HepG2 (cell line): ENCODE measurements around the gene BCAS2. TPM values are rescaled to one million over a fixed set of nuclear protein-coding genes. Genes with fewer than 3 reads are reported as not detected.

ENCODE experiments used
- ATAC-seq: fragments of 200-7000 bp; cut with Tn5 transposase; 3 replicates; pipeline ENCODE4 v1.9.1; 2020; ENCODE audit warnings: mild to moderate bottlenecking, moderate library complexity
- BruUV-seq: library from RNA; stranded (reverse); fragments of 400-500 nt; replicated peaks from 2 replicates; lab custom pipeline; 2021; lab: Mats Ljungman, UMichigan
- CTCF ChIA-PET: fragments of 300-600 bp; formaldehyde crosslinking; extraction: SDS; loops from one replicate; lab custom pipeline; 2021; ENCODE audit warnings: low total read pairs, inconsistent platforms, low intra/inter-chr PET ratio; lab: Yijun Ruan, JAX
- POLR2A ChIA-PET: fragments of 350-600 bp; sonication (Branson Sonifier 250); formaldehyde crosslinking; loops from one replicate; lab custom pipeline; 2020; ENCODE audit warnings: antibody characterized with exemption, inconsistent platforms; lab: Yijun Ruan, JAX
- DNase-seq: peaks from one replicate; pipeline ENCODE4 v3.0.0-alpha.2; 2015; ENCODE audit warnings: low spot score
- FAIRE-seq: peaks from 3 replicates; lab custom pipeline; 2011; peaks lifted over from hg19 to GRCh38; lab: Jason Lieb, UNC
- H2AFZ ChIP-seq: one replicate; pipeline ENCODE4 v1.6.1; 2011; ENCODE audit warnings: low read length, inconsistent platforms
- H3K27ac ChIP-seq: fragments of 300-600 bp; 3 replicates; pipeline ENCODE4 v1.8.0; 2011; ENCODE audit warnings: mixed run types, mild to moderate bottlenecking, mixed read lengths, low read length, inconsistent platforms; ENCODE audit not compliant: insufficient read depth; ENCODE audit errors: extremely low read length
- H3K27me3 ChIP-seq, 2 experiments: fragments of 200-600 bp in 1 of 2; 2 replicates in 1 of 2; 3 replicates in 1 of 2; pipeline versions ENCODE4 v1.6.0 to v1.8.0; 2011; ENCODE audit warnings: low read length in 2 of 2, mild to moderate bottlenecking in 2 of 2, moderate library complexity in 2 of 2, inconsistent platforms in 1 of 2; ENCODE audit not compliant: insufficient read depth in 2 of 2, control insufficient read depth in 1 of 2
- H3K36me3 ChIP-seq, 2 experiments: fragments of 200-600 bp in 1 of 2; replicated peaks in 1 of 2; 2 replicates in 1 of 2; 3 replicates in 1 of 2; pipeline versions ENCODE4 v1.5.1 to v1.8.0; 2011; ENCODE audit warnings: low read length in 2 of 2, inconsistent platforms in 1 of 2; ENCODE audit not compliant: insufficient read depth in 2 of 2, control insufficient read depth in 1 of 2
- H3K4me1 ChIP-seq: 2 replicates; pipeline ENCODE4 v1.5.1; 2012; ENCODE audit warnings: low read length, inconsistent platforms; ENCODE audit not compliant: insufficient read depth
- H3K4me2 ChIP-seq: 2 replicates; pipeline ENCODE4 v1.6.0; 2011; ENCODE audit warnings: low read depth, low read length, inconsistent platforms
- H3K4me3 ChIP-seq, 3 experiments: fragments of 200-600 bp in 1 of 3; sonication (generic), shearing (Covaris generic) in 1 of 3; replicated peaks in 1 of 3; 2 replicates each; pipeline ENCODE4 v1.5.1; 2011 to 2016; ENCODE audit warnings: low read length in 3 of 3, inconsistent platforms in 2 of 3, low read depth in 2 of 3, mild to moderate bottlenecking in 2 of 3, control low read depth in 1 of 3, mixed read lengths in 1 of 3; ENCODE audit not compliant: insufficient read depth in 1 of 3
- H3K79me2 ChIP-seq: one replicate; pipeline ENCODE4 v1.6.1; 2011; ENCODE audit warnings: low read length, inconsistent platforms; ENCODE audit not compliant: insufficient read depth
- H3K9ac ChIP-seq: 2 replicates; pipeline ENCODE4 v1.6.0; 2011; ENCODE audit warnings: mild to moderate bottlenecking, low read depth, low read length, inconsistent platforms; ENCODE audit not compliant: insufficient read depth
- H3K9me3 ChIP-seq: 2 replicates; pipeline ENCODE4 v1.5.1; 2012; ENCODE audit warnings: mild to moderate bottlenecking, low read length
- H4K20me1 ChIP-seq: 2 replicates; pipeline ENCODE4 v1.6.0; 2011; ENCODE audit warnings: inconsistent platforms, mild to moderate bottlenecking, low read length, moderate library complexity; ENCODE audit not compliant: insufficient read depth
- CC2D1A ChIP-seq: sonication (generic); formaldehyde crosslinking; IDR thresholded peaks from 2 replicates; pipeline ENCODE4 v1.8.1; 2023; ENCODE audit warnings: mild to moderate bottlenecking, missing genetic modification reagents
- CREB1 ChIP-seq, 2 experiments: fragments of 450-650 bp in 1 of 2; IDR thresholded peaks; 2 replicates each; pipeline ENCODE4 v1.6.1; 2016 to 2017; ENCODE audit warnings: control low read depth in 1 of 2, mild to moderate bottlenecking in 1 of 2, missing compliant biosample characterization in 1 of 2, missing genetic modification characterization in 1 of 2
- FOXM1 ChIP-seq: sonication (generic); formaldehyde crosslinking; IDR thresholded peaks from 2 replicates; pipeline ENCODE4 v1.5.0; 2020; ENCODE audit warnings: missing genetic modification reagents
- GATA4 ChIP-seq: sonication (generic); IDR thresholded peaks from 2 replicates; pipeline ENCODE4 v1.6.1; 2016; ENCODE audit warnings: antibody characterized with exemption, low read depth, borderline replicate concordance
- HNF4A ChIP-seq: sonication (generic); formaldehyde crosslinking; IDR thresholded peaks from 2 replicates; pipeline ENCODE4 v1.4.0; 2020; ENCODE audit warnings: missing genetic modification reagents
- IRX3 ChIP-seq: sonication (generic); formaldehyde crosslinking; IDR thresholded peaks from 2 replicates; pipeline ENCODE4 v1.8.1; 2023; ENCODE audit warnings: mild to moderate bottlenecking, low read depth, missing genetic modification reagents, borderline replicate concordance
- KAT7 ChIP-seq: IDR thresholded peaks from 2 replicates; pipeline ENCODE4 v1.6.1; 2018; ENCODE audit warnings: borderline replicate concordance, missing compliant biosample characterization
- PAWR ChIP-seq: sonication (generic); formaldehyde crosslinking; IDR thresholded peaks from 2 replicates; pipeline ENCODE4 v1.4.0; 2020; ENCODE audit warnings: missing genetic modification reagents, mild to moderate bottlenecking, borderline replicate concordance
- PHF5A ChIP-seq: IDR thresholded peaks from one replicate; pipeline ENCODE4 v1.6.1; 2018; ENCODE audit warnings: low read depth, missing genetic modification reagents; ENCODE audit not compliant: unreplicated experiment
- POLR2G ChIP-seq: fragments of 200-400 bp; formaldehyde crosslinking; IDR thresholded peaks from 2 replicates; pipeline ENCODE4 v1.6.1; 2018; ENCODE audit warnings: mild to moderate bottlenecking, low read depth, low read length, moderate library complexity
- RARA ChIP-seq: IDR thresholded peaks from 2 replicates; pipeline ENCODE4 v1.6.1; 2016; ENCODE audit warnings: missing genetic modification reagents, missing compliant biosample characterization
- RCOR2 ChIP-seq: IDR thresholded peaks from 2 replicates; pipeline ENCODE4 v1.6.1; 2016; ENCODE audit warnings: missing biosample characterization, missing genetic modification reagents
- SIX1 ChIP-seq: sonication (generic); formaldehyde crosslinking; IDR thresholded peaks from 2 replicates; pipeline ENCODE4 v1.4.0; 2020; ENCODE audit warnings: missing genetic modification reagents, borderline replicate concordance
- SOX13 ChIP-seq, 3 experiments: fragments of 450-650 bp in 1 of 3; sonication (generic) in 1 of 3; formaldehyde crosslinking in 1 of 3; IDR thresholded peaks in 2 of 3; conservative IDR thresholded peaks in 1 of 3; 2 replicates each; pipeline versions ENCODE4 v1.5.0 to v1.6.1; 2016 to 2020; ENCODE audit warnings: antibody characterized with exemption in 1 of 3, mild to moderate bottlenecking in 1 of 3, missing compliant biosample characterization in 1 of 3, missing genetic modification reagents in 1 of 3, moderate library complexity in 1 of 3
- ZBTB20 ChIP-seq: sonication (generic); formaldehyde crosslinking; IDR thresholded peaks from 2 replicates; pipeline ENCODE4 v1.8.1; 2023; ENCODE audit warnings: missing genetic modification reagents, low read depth, mild to moderate bottlenecking, borderline replicate concordance
- ZKSCAN8 ChIP-seq: IDR thresholded peaks from 2 replicates; pipeline ENCODE4 v1.6.1; 2016; ENCODE audit warnings: borderline replicate concordance, missing genetic modification reagents, missing compliant biosample characterization
- ZNF253 ChIP-seq: sonication (generic); formaldehyde crosslinking; IDR thresholded peaks from 2 replicates; pipeline ENCODE4 v1.8.0; 2022; ENCODE audit warnings: mild to moderate bottlenecking, missing genetic modification reagents, borderline replicate concordance
- ZSCAN21 ChIP-seq: sonication (generic); formaldehyde crosslinking; IDR thresholded peaks from 2 replicates; pipeline ENCODE4 v1.8.0; 2022; ENCODE audit warnings: mild to moderate bottlenecking, missing genetic modification reagents, moderate library complexity, borderline replicate concordance
- whole genome bisulfite sequencing: methylation state at CpG from one replicate; pipeline ENCODE4 v1.1.6; 2017; ENCODE audit warnings: low lambda C conversion rate; 5-methylcytosine and 5-hydroxymethylcytosine counted together
- in situ Hi-C: cut with HindIII; loops from 2 replicates; pipeline ENCODE4 v1.10.0; 2017; ENCODE audit warnings: low pct_unique_long_range_greater_than_20kb; ENCODE audit not compliant: extremely low pct_ligation_motif_present
- intact Hi-C: fragments of 100-400 bp; cut with micrococcal nuclease; formaldehyde crosslinking; loops from one replicate; pipeline ENCODE4 v1.10.0; 2022; ENCODE audit not compliant: unreplicated experiment
- polyA plus RNA-seq, 8 experiments: library from polyadenylated mRNA; depleted of rRNA in 3 of 8; stranded (reverse) in 7 of 8; unstranded in 1 of 8; fragments of >200 nt; fragmentation: Illumina TruSeq in 4 of 8; extraction: Trizol in 4 of 8; gene quantifications; 2 replicates each; pipeline versions ENCODE4 v1.2.1 to v1.2.3, GENCODE V29; 2011 to 2016; ENCODE audit warnings: low read depth in 4 of 8, missing spikeins in 1 of 8, mixed read lengths in 1 of 8; ENCODE audit not compliant: insufficient read depth in 1 of 8
- total RNA-seq, 5 experiments: library from RNA; depleted of rRNA; stranded (reverse); fragments of >200 nt; fragmentation: Illumina TruSeq; extraction: Trizol; gene quantifications; 2 replicates each; pipeline ENCODE4 v1.2.3, GENCODE V29; 2016; ENCODE audit warnings: low read depth in 1 of 5
- TF ChIP-seq, protein P1 (sequence below): sonication (generic); formaldehyde crosslinking; conservative IDR thresholded peaks from 2 replicates; pipeline ENCODE4 v1.8.1; 2023; ENCODE audit warnings: missing genetic modification reagents
- TF ChIP-seq, protein P2 (sequence below): sonication (generic); formaldehyde crosslinking; IDR thresholded peaks from 2 replicates; pipeline ENCODE4 v1.5.0; 2020; ENCODE audit warnings: missing genetic modification reagents, mild to moderate bottlenecking, borderline replicate concordance
- TF ChIP-seq, protein P3 (sequence below): sonication (generic); formaldehyde crosslinking; IDR thresholded peaks from 2 replicates; pipeline ENCODE4; 2020; ENCODE audit warnings: missing genetic modification reagents, mild to moderate bottlenecking, borderline replicate concordance

The BCAS2 gene
- total and polyA plus RNA-seq, 2 of the 13 experiments (the other 11 are each of a cell fraction or from before 2014, with no cell fraction given), result 18.0 to 47.4 TPM

DNA sequence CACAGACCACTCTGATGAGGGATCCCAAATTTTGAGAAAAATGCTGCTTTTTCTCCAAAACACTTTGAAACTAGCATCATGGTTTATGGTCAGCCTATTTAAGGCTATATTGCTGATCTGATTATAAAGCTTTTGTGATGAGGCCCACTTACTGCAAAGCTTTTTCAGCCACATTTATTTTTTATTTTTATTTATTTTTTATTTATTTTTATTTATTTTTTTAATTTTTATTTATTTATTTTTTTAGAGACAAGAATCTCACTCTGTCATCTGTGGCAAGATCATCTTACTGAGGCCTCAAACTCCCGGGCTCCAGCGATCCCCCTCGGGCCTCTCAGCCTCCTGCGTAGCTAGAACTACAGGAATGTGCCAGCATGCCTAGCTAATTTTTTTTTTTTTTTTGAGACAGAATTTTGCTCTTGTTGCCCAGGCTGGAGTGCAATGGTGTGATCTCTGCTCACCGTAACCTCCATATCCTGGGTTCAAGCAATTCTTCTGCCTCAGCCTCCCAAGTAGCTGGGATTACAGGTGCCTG, 5.2 kb upstream of the BCAS2 start (continued):
- TF ChIP-seq, protein P1, sequence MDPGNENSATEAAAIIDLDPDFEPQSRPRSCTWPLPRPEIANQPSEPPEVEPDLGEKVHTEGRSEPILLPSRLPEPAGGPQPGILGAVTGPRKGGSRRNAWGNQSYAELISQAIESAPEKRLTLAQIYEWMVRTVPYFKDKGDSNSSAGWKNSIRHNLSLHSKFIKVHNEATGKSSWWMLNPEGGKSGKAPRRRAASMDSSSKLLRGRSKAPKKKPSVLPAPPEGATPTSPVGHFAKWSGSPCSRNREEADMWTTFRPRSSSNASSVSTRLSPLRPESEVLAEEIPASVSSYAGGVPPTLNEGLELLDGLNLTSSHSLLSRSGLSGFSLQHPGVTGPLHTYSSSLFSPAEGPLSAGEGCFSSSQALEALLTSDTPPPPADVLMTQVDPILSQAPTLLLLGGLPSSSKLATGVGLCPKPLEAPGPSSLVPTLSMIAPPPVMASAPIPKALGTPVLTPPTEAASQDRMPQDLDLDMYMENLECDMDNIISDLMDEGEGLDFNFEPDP (CRISPR knock-in tag), result no peak
- TF ChIP-seq ZBTB20 (CRISPR knock-in tag) (no peak), PHF5A (no peak), ZKSCAN8 (no peak), RCOR2 (CRISPR knock-in tag) (no peak), IRX3 (no peak), RARA (no peak), ZSCAN21 (CRISPR knock-in tag) (no peak), POLR2G (no peak), FOXM1 (CRISPR knock-in tag) (no peak), PAWR (no peak), KAT7 (CRISPR knock-in tag) (no peak)
- TF ChIP-seq, all 625 proteins: peak for 0

DNA sequence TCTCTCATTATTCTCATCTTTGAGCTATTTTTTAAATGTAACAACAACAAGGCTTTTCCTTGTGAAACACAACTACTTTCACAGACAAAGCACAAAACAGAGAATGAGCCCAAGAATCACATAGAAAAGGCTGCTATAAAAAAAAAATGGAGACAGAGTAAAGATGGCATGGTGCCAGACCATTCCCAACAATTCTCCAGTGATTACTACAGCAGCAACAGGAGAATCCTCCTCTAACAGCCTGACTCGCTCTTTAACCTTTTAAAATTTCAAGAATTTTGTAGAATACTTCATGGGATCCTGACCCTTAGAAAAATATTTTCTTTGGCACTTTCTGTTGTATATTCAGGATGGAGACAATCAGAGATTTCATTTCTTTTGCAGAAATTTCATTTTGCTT, 3.8 kb upstream of the BCAS2 start:
- FAIRE-seq (no peak), ATAC-seq (no peak)
- in situ Hi-C loops, result no loop called here
- TF ChIP-seq GATA4 (no peak), HNF4A (CRISPR knock-in tag) (no peak), CREB1 (IDR thresholded peaks at IDR 0.05) (no peak), CREB1 (CRISPR knock-in tag; IDR thresholded peaks at IDR 0.05) (no peak), ZNF253 (CRISPR knock-in tag) (no peak), CC2D1A (CRISPR knock-in tag) (no peak), SOX13 (IDR thresholded peaks at IDR 0.05) (no peak), SOX13 (CRISPR knock-in tag; conservative IDR thresholded peaks at IDR 0.05 in 1 of 2, IDR thresholded peaks at IDR 0.05 in 1 of 2) (no peak), SIX1 (CRISPR knock-in tag) (no peak)
- TF ChIP-seq, protein P2, sequence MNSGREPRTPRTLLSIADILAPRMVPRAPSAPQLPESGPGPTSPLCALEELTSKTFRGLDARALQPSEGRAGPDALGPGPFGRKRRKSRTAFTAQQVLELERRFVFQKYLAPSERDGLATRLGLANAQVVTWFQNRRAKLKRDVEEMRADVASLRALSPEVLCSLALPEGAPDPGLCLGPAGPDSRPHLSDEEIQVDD, result no peak
- TF ChIP-seq, protein P3, sequence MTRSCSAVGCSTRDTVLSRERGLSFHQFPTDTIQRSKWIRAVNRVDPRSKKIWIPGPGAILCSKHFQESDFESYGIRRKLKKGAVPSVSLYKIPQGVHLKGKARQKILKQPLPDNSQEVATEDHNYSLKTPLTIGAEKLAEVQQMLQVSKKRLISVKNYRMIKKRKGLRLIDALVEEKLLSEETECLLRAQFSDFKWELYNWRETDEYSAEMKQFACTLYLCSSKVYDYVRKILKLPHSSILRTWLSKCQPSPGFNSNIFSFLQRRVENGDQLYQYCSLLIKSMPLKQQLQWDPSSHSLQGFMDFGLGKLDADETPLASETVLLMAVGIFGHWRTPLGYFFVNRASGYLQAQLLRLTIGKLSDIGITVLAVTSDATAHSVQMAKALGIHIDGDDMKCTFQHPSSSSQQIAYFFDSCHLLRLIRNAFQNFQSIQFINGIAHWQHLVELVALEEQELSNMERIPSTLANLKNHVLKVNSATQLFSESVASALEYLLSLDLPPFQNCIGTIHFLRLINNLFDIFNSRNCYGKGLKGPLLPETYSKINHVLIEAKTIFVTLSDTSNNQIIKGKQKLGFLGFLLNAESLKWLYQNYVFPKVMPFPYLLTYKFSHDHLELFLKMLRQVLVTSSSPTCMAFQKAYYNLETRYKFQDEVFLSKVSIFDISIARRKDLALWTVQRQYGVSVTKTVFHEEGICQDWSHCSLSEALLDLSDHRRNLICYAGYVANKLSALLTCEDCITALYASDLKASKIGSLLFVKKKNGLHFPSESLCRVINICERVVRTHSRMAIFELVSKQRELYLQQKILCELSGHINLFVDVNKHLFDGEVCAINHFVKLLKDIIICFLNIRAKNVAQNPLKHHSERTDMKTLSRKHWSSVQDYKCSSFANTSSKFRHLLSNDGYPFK (CRISPR knock-in tag), result no peak

More for the DNA sequence above, 3.8 kb upstream of the BCAS2 start:
- POLR2A ChIA-PET, result no interaction called here
- Histone ChIP-seq H3K4me1 (peaks cover 20% of the 10 kb centered on the region), H2AFZ (no peak overlapping the region), H3K4me3 (no peak overlapping the region), H3K4me2 (no peak overlapping the region), H4K20me1 (no peaks in the 10 kb centered on the region), H3K79me2 (peaks cover 12% of the 10 kb centered on the region), H3K9ac (no peak overlapping the region), H3K27me3 (no peaks in the 10 kb centered on the region; a peak in 2 of 5 replicates), H3K27ac (no peak overlapping the region), H3K36me3 (no peaks in the 10 kb centered on the region), H3K9me3 (no peaks in the 10 kb centered on the region)
- no TSS peak for BruUV-seq
- CTCF ChIA-PET, result no interaction called here
- DNase-seq, result no peak
- intact Hi-C loops, result no loop called here
- WGBS, result 79% methylated on average over 1 of the region's 1 CpG
